Smooth muscle cell (in vitro differentiated cells): ENCODE results near the gene TARP.
A peak's percentile ranks its signal among the peaks of the same experiment; 100 is the strongest.

ENCODE experiments used
- DNase-seq: peaks from one replicate; lab custom pipeline; 2025; ENCODE audit not compliant: unreplicated experiment; lab: John Stamatoyannopoulos, UW
- H2AFZ ChIP-seq: fragments of 200-600 bp; sonication (generic); 2 replicates; pipeline ENCODE4 v1.6.0; 2016; ENCODE audit warnings: antibody characterized with exemption, low read depth, mild to moderate bottlenecking
- H3F3A ChIP-seq: fragments of 200-600 bp; sonication (generic); 2 replicates; pipeline ENCODE4 v1.6.0; 2017; ENCODE audit warnings: antibody characterized with exemption, low read depth
- H3K27ac ChIP-seq: fragments of 200-600 bp; sonication (generic); 2 replicates; pipeline ENCODE4 v1.5.1; 2016; ENCODE audit warnings: low read depth, mild to moderate bottlenecking
- H3K27me3 ChIP-seq: fragments of 200-600 bp; sonication (generic); 2 replicates; pipeline ENCODE4 v1.6.1; 2016; ENCODE audit warnings: low read depth, mild to moderate bottlenecking
- H3K36me3 ChIP-seq: fragments of 200-600 bp; sonication (generic); 2 replicates; pipeline ENCODE4 v1.5.1; 2016; ENCODE audit warnings: low read depth
- H3K4me1 ChIP-seq: fragments of 200-600 bp; sonication (generic); 2 replicates; pipeline ENCODE4 v1.5.1; 2016; ENCODE audit warnings: low read depth
- H3K4me2 ChIP-seq: fragments of 200-600 bp; sonication (generic); 2 replicates; pipeline ENCODE4 v1.6.0; 2016; ENCODE audit warnings: mild to moderate bottlenecking
- H3K4me3 ChIP-seq: fragments of 200-600 bp; sonication (generic); 2 replicates; pipeline ENCODE4 v1.5.1; 2016; ENCODE audit warnings: mild to moderate bottlenecking
- H3K79me2 ChIP-seq: fragments of 200-600 bp; sonication (generic); 2 replicates; pipeline ENCODE4 v1.6.0; 2016; ENCODE audit warnings: low read depth, mild to moderate bottlenecking
- H3K9ac ChIP-seq: fragments of 200-600 bp; sonication (generic); 2 replicates; pipeline ENCODE4 v1.6.0; 2016; ENCODE audit warnings: low read depth
- H3K9me3 ChIP-seq: fragments of 200-600 bp; sonication (generic); replicated peaks from 2 replicates; pipeline ENCODE4 v1.5.1; 2016; ENCODE audit warnings: low read depth
- H4K20me1 ChIP-seq: fragments of 200-600 bp; sonication (generic); 2 replicates; pipeline ENCODE4 v1.6.0; 2016; ENCODE audit warnings: low read depth
- CTCF ChIP-seq: fragments of 200-600 bp; sonication (generic); IDR thresholded peaks from 2 replicates; pipeline ENCODE4 v1.5.1; 2017; ENCODE audit warnings: borderline replicate concordance, mild to moderate bottlenecking, antibody characterized with exemption; ENCODE audit not compliant: insufficient read depth, poor library complexity, severe bottlenecking
- WGBS: methylation state at CpG from one replicate; pipeline ENCODE4 v1.1.7; 2016; ENCODE audit warnings: low lambda C conversion rate; 5-methylcytosine and 5-hydroxymethylcytosine counted together

Gene TARP

GRCh38 chr7:38229386-38229785 lies 44.0 kb downstream of the TARP start:
- Histone ChIP-seq H3K36me3 (no peaks in the 10 kb centered on the region), H3K4me1 (no peaks in the 10 kb centered on the region), H3K27ac (no peak overlapping the region), H3K9ac (no peak overlapping the region), H3K79me2 (no peaks in the 10 kb centered on the region), H3F3A (peaks cover 3% of the 10 kb centered on the region), H3K4me2 (no peak overlapping the region), H3K4me3 (no peak overlapping the region), H4K20me1 (peaks cover 14% of the 10 kb centered on the region), H3K9me3 (no peaks in the 10 kb centered on the region), H2AFZ (no peak overlapping the region), H3K27me3 (no peaks in the 10 kb centered on the region)
- no peak for TF ChIP-seq CTCF
- 73% methylated on average over 6 of the region's 6 CpGs for WGBS
- DNase-seq = no peak

- no peaks in the 10 kb centered on the region for H3K79me2 ChIP-seq
- no peaks in the 10 kb centered on the region for H3K27me3 ChIP-seq
- TF ChIP-seq CTCF = no peak
- H3F3A ChIP-seq = no peaks in the 10 kb centered on the region
- H3K4me3 ChIP-seq = no peak overlapping the region
- H3K9ac ChIP-seq = no peak overlapping the region
- WGBS = 92% methylated on average over 5 of the region's 5 CpGs
- peaks cover 15% of the 10 kb centered on the region for H4K20me1 ChIP-seq
- H3K27ac ChIP-seq = no peak overlapping the region
- H3K4me2 ChIP-seq = no peak overlapping the region
- H2AFZ ChIP-seq = no peak overlapping the region
- H3K36me3 ChIP-seq = no peaks in the 10 kb centered on the region
- H3K9me3 ChIP-seq = no peaks in the 10 kb centered on the region
- no peak for DNase-seq
- H3K4me1 ChIP-seq = no peaks in the 10 kb centered on the region
Observed at GRCh38 chr7:38224392-38224791, 49.0 kb downstream of the TARP start.

GRCh38 chr7:38223306-38223705 lies 50.1 kb downstream of the TARP start:
- no peak for TF ChIP-seq CTCF
- Histone ChIP-seq H3K4me2 (no peak overlapping the region), H3K79me2 (no peaks in the 10 kb centered on the region), H3K9ac (no peak overlapping the region), H3K27ac (no peak overlapping the region), H3K4me1 (no peaks in the 10 kb centered on the region), H3F3A (no peaks in the 10 kb centered on the region), H2AFZ (no peak overlapping the region), H3K9me3 (no peaks in the 10 kb centered on the region), H3K36me3 (peaks cover 2% of the 10 kb centered on the region), H3K4me3 (no peak overlapping the region), H3K27me3 (no peaks in the 10 kb centered on the region), H4K20me1 (peaks cover 11% of the 10 kb centered on the region)
- DNase-seq = no peak
- 97% methylated on average over 2 of the region's 2 CpGs for WGBS

- H2AFZ ChIP-seq = no peak overlapping the region
- no peak overlapping the region for H3K27ac ChIP-seq
- WGBS = 91% methylated on average over 5 of the region's 5 CpGs
- H3K4me2 ChIP-seq = no peak overlapping the region
- H3K9me3 ChIP-seq = no peaks in the 10 kb centered on the region
- H3K36me3 ChIP-seq = peaks cover 7% of the 10 kb centered on the region
- no peaks in the 10 kb centered on the region for H3K27me3 ChIP-seq
- no peaks in the 10 kb centered on the region for H3F3A ChIP-seq
- peaks cover 11% of the 10 kb centered on the region for H4K20me1 ChIP-seq
- H3K9ac ChIP-seq = no peak overlapping the region
- DNase-seq = no peak
- no peaks in the 10 kb centered on the region for H3K79me2 ChIP-seq
- H3K4me1 ChIP-seq = no peaks in the 10 kb centered on the region
- no peak overlapping the region for H3K4me3 ChIP-seq
- peak; percentile 80 for TF ChIP-seq CTCF
Observed at GRCh38 chr7:38222481-38223096, 50.8 kb downstream of the TARP start.
